ENCODE data around the gene PYCARD.
"Not testable (repeated sequence)": the region's sequence is repeated elsewhere in the genome, so short reads cannot be mapped to it uniquely, and the experiment has no call there.

- not testable (repeated sequence) for TF ChIP-seq LEF1 (IDR thresholded peaks at IDR 0.05; ENCODE audit: borderline replicate concordance); BHLHE40 (IDR thresholded peaks at IDR 0.05; ENCODE audit: borderline replicate concordance); SP1 (IDR thresholded peaks at IDR 0.05); ELF4 (IDR thresholded peaks at IDR 0.05)
Measured at GRCh38 chr16:31245598-31245997, 43.0 kb upstream of the PYCARD start.
